WERI-Rb-1 (cell line): ENCODE results near the gene ANTKMT.

Experiments
- DNase-seq: peaks from one replicate; pipeline ENCODE4 v3.0.0-alpha.2; 2020
- H3K27ac ChIP-seq: fragments of 250-450 bp; sonication (Bioruptor Pico); 2 replicates; pipeline ENCODE4 v1.5.1; 2020; ENCODE audit warnings: mild to moderate bottlenecking, moderate library complexity
- H3K27me3 ChIP-seq: fragments of 250-450 bp; sonication (Bioruptor Pico); 2 replicates; pipeline ENCODE4 v1.5.1; 2021; ENCODE audit warnings: mild to moderate bottlenecking, low read depth, moderate library complexity; ENCODE audit not compliant: insufficient read depth, severe bottlenecking
- H3K36me3 ChIP-seq: fragments of 250-450 bp; sonication (Bioruptor Pico); 2 replicates; pipeline ENCODE4 v1.5.1; 2020; ENCODE audit warnings: mild to moderate bottlenecking, moderate library complexity
- H3K4me3 ChIP-seq: 2 replicates; pipeline ENCODE4 v1.5.1; 2011; ENCODE audit warnings: low read depth, mild to moderate bottlenecking, control low read depth, low read length
- H3K9me3 ChIP-seq: fragments of 250-450 bp; sonication (Bioruptor Pico); 2 replicates; pipeline ENCODE4 v1.5.1; 2021; ENCODE audit warnings: mild to moderate bottlenecking, moderate library complexity; ENCODE audit not compliant: severe bottlenecking
- TF ChIP-seq, protein P1 (sequence below): IDR thresholded peaks from 2 replicates; pipeline ENCODE4 v1.5.1; 2011; ENCODE audit warnings: low read depth, mild to moderate bottlenecking, control low read depth, inconsistent platforms, low read length

Gene ANTKMT

DNA sequence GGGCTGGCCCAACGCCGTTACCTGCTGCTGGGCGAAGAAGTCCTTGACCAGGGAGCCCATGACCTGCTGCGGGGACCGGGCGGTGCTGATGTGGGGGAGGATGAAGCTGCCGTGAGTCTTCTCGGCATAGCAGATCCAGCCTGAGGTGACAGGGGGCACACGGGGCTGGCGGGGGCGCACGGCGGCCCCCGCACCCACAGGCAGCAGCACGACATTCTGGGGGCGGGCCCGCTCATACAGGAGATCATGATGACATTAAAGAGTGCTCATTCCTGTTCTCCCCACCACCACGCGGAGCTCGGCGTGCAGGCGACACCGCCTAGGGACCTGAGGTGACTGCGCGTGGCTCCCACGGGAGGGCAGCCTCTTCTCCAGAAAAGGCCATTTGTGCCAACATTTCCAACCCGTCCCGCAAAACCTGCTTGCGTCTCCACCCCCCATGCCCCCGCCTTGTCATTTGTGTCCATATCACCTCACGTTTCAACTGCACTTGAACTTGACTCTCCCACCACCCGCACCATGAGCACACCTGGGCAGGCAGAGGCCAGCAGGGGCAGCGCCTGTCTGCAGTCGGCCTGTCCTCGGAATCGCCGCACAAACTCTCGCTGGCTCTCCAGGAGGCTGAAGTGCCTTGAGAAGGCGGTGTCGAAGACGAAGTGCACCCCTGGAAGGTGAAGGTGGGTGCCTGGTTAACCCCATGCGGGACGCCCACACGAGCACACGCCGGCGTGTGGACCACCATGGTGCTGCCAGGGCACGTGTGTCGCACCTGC lies 13.4 kb downstream of the ANTKMT start:
- no peak for DNase-seq
- Histone ChIP-seq H3K36me3 (peaks cover 53% of the 10 kb centered on the region), H3K27me3 (no peaks in the 10 kb centered on the region), H3K4me3 (no peak overlapping the region), H3K27ac (no peak overlapping the region), H3K9me3 (no peaks in the 10 kb centered on the region)
- TF ChIP-seq, protein P1, sequence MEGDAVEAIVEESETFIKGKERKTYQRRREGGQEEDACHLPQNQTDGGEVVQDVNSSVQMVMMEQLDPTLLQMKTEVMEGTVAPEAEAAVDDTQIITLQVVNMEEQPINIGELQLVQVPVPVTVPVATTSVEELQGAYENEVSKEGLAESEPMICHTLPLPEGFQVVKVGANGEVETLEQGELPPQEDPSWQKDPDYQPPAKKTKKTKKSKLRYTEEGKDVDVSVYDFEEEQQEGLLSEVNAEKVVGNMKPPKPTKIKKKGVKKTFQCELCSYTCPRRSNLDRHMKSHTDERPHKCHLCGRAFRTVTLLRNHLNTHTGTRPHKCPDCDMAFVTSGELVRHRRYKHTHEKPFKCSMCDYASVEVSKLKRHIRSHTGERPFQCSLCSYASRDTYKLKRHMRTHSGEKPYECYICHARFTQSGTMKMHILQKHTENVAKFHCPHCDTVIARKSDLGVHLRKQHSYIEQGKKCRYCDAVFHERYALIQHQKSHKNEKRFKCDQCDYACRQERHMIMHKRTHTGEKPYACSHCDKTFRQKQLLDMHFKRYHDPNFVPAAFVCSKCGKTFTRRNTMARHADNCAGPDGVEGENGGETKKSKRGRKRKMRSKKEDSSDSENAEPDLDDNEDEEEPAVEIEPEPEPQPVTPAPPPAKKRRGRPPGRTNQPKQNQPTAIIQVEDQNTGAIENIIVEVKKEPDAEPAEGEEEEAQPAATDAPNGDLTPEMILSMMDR, result no peak

DNA sequence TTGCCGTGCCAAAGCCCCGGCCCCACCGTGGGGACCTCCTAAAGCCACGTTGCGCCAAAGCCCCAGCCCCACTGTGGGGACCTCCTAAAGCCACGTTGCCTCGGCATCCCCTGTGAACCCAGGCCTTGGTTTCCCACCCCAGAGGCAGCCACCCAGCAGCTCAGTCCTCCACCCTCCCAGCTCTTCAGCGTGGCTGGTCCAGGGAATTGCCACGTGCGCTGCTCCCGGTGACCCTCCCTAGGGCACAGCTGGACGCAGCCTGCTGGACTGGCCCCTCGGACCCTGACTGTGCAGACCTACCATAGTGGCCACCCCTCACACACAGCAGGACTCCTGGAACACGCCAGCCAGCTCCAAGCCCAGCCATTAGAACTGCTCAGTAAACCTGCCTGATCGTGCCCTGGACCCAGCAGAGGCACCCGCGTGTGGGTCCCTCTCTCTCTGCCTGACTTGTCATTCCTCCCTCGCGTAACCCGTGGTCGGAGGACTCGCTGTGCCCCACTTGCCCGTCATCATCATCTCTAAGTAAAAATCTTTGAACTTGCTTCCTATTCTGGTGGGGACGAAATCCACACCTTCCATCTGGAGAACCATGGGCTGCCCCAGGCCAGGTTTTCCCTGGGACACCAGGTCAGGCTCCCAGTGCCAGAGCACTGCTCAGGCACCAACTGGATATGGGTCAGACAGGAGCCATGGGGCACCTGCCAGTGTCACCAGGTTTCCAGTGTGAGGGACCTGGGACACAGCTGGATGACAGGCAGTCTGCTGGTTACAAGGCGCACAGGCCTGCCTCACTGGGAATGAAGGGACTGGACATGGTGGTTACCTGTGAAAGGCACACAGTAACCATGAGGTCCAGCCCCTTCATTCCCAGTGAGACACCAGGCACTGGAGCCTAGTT lies 14.3 kb downstream of the ANTKMT start:
- no peak overlapping the region for H3K4me3 ChIP-seq
- peaks cover 53% of the 10 kb centered on the region for H3K36me3 ChIP-seq
- no peaks in the 10 kb centered on the region for H3K27me3 ChIP-seq
- no peaks in the 10 kb centered on the region for H3K9me3 ChIP-seq
- no peak for DNase-seq
- TF ChIP-seq, protein P1, result no peak
- no peak overlapping the region for H3K27ac ChIP-seq

DNA sequence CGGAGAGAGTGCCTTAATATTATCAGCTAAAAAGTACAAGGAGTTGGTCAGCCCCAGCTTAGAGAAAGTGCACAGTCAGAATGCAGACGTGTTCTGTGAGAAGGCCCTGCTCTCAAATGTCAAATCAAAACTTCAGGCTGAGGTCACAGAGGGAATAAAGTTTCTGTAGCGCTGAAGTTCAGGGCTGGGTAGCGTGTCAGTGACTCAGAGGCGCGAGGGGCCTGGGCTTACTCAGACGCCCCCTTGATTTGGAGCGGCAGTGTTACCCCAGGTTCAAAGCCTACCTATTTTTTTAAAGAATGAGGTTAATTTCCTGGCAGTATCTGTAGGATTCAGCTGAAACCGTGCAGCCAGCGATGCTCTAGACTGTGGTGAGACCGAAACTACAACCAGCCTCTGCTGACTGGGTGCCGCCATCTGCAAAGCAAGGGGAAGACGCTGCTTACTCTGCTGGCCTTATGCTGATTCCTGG lies 15.1 kb downstream of the ANTKMT start:
- no peaks in the 10 kb centered on the region for H3K27me3 ChIP-seq
- no peak overlapping the region for H3K4me3 ChIP-seq
- H3K36me3 ChIP-seq, result peaks cover 50% of the 10 kb centered on the region
- H3K27ac ChIP-seq, result no peak overlapping the region
- no peaks in the 10 kb centered on the region for H3K9me3 ChIP-seq
- DNase-seq, result no peak
- TF ChIP-seq, protein P1, result no peak

DNA sequence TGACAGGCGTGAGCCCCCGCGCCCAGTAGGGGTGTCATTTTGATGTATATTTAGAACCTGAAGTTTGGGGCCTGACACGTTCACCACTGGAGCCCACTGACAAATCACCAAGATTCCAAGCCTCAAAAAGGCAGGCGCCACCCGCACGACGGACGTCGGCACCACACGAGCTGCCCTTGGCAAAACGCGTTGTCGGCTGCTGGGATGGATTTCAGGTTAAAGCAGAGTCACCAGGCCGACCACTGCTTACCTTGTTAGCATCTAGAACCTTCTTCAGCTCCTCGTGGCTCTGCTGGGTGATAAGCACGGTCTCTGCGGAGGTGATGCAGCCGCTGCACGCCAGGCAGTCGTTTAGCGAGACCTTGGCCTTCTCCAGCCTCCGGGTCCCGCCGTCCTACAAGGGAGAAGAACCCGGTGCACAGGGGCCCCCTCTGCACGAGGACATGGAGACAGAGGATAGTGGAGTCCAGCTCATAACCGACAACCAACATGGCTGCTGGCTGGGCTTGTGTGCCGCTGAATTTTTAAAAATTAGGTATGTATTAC lies 16.1 kb downstream of the ANTKMT start:
- Histone ChIP-seq H3K27me3 (no peaks in the 10 kb centered on the region), H3K27ac (no peak overlapping the region), H3K9me3 (no peaks in the 10 kb centered on the region), H3K36me3 (peaks cover 48% of the 10 kb centered on the region), H3K4me3 (no peak overlapping the region)
- DNase-seq, result no peak
- TF ChIP-seq, protein P1, result no peak

DNA sequence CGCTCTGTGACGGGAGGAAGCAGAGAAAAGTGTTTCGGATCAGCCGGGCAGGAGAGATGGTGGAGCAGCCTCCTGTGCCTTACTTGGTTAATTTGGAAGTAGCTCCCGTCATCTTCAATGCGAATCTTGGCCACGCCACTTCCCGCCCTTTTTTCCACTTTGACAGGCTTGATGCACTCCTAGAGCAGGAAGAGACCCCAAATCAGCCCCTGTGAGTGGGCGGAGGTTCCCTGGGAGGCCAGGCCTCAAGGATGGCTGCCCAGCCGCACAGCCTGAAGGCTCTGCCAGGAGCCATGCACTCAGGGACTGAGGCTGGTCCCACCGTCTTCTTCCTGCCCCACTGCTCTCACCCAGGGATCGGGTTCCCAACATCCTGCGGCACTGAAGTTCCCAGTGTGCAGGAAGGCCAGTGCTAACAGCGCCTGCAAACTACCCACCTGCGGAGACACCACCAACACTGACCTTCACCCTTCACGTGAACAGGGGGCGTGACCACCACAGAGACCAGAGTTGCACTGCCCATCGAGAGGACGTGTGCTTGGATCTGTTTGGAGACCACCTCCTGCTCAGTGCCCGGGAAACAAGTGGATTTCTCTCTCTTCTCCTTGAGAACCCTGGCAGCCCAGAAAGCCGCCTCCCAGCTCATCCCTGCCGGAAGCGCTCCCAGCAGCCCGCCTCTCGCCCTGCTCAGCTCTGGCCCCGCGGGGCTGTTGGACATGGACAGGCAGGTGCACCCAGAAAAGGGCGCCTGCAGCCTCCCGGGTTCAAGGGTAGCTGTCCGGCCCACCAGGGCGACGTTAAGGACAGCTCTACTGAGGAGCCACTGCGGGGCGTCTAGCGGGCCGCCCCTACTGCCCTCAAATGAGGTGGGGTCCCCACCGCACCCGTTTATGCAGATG lies 18.9 kb downstream of the ANTKMT start:
- TF ChIP-seq, protein P1, result no peak
- H3K4me3 ChIP-seq, result peak overlapping the region; percentile 95
- H3K27me3 ChIP-seq, result no peaks in the 10 kb centered on the region
- H3K9me3 ChIP-seq, result no peaks in the 10 kb centered on the region
- peaks cover 27% of the 10 kb centered on the region for H3K36me3 ChIP-seq
- no peak for DNase-seq
- H3K27ac ChIP-seq, result no peak overlapping the region
